ENCODE data around the gene TANC1. TPM values are rescaled to one million over a fixed set of nuclear protein-coding genes. Genes with fewer than 3 reads are reported as not detected.

TANC1 gene
- total RNA-seq, 1 donor from 2014 or later, result 61.9 TPM

GRCh38 chr2:159176555-159176954 is 208.1 kb downstream of the TANC1 start:
- Histone ChIP-seq H3K27me3 (no peaks in the 10 kb centered on the region), H3K9me3 (no peaks in the 10 kb centered on the region), H3K27ac (no peak overlapping the region), H3K36me3 (peaks cover 0 to 57% of the 10 kb centered on the region in 2 donors), H3K4me1 (no peaks in the 10 kb centered on the region), H3K4me3 (no peak overlapping the region)
- no peak for DNase-seq (ENCODE audit: extremely low spot score in 2 of 2)
- intact Hi-C loops (cut with DNase I), result no loop called here
- TF ChIP-seq CTCF (IDR thresholded peaks at IDR 0.05) (no peak), POLR2A (IDR thresholded peaks at IDR 0.05) (no peak), POLR2AphosphoS5 (IDR thresholded peaks at IDR 0.05; ENCODE audit: insufficient read depth in 1 of 2, low read depth in 1 of 2) (no peak)

GRCh38 chr2:159177357-159177756 is 208.9 kb downstream of the TANC1 start:
- DNase-seq (ENCODE audit: extremely low spot score in 2 of 2), result no peak
- Histone ChIP-seq H3K9me3 (no peaks in the 10 kb centered on the region), H3K27ac (no peak overlapping the region), H3K4me3 (no peak overlapping the region), H3K4me1 (no peaks in the 10 kb centered on the region), H3K36me3 (peaks cover 0 to 57% of the 10 kb centered on the region in 2 donors), H3K27me3 (no peaks in the 10 kb centered on the region)
- intact Hi-C loops (cut with DNase I), result no loop called here
- TF ChIP-seq CTCF (IDR thresholded peaks at IDR 0.05) (no peak), POLR2AphosphoS5 (IDR thresholded peaks at IDR 0.05; ENCODE audit: insufficient read depth in 1 of 2, low read depth in 1 of 2) (no peak), POLR2A (IDR thresholded peaks at IDR 0.05) (no peak)

GRCh38 chr2:159177957-159178356 is 209.5 kb downstream of the TANC1 start:
- H3K4me1 ChIP-seq, result no peaks in the 10 kb centered on the region
- intact Hi-C loops (cut with DNase I), result no loop called here

GRCh38 chr2:159179096-159179495 is 210.7 kb downstream of the TANC1 start:
- H3K4me1 ChIP-seq, result no peaks in the 10 kb centered on the region
- H3K4me3 ChIP-seq, result no peak overlapping the region
- TF ChIP-seq POLR2A (IDR thresholded peaks at IDR 0.05), result no peak
- no peak for TF ChIP-seq CTCF (IDR thresholded peaks at IDR 0.05)
- TF ChIP-seq POLR2AphosphoS5 (IDR thresholded peaks at IDR 0.05; ENCODE audit: insufficient read depth in 1 of 2, low read depth in 1 of 2), result no peak
- H3K27ac ChIP-seq, result no peak overlapping the region
- no peaks in the 10 kb centered on the region for H3K27me3 ChIP-seq
- H3K36me3 ChIP-seq, result peaks cover 0 to 42% of the 10 kb centered on the region in 2 donors
- no peaks in the 10 kb centered on the region for H3K9me3 ChIP-seq
- intact Hi-C loops (cut with DNase I), result no loop called here
- no peak for DNase-seq (ENCODE audit: extremely low spot score in 2 of 2)

More at GRCh38 chr2:159177957-159178356, 209.5 kb downstream of the TANC1 start:
- no peaks in the 10 kb centered on the region for H3K27me3 ChIP-seq
- DNase-seq (ENCODE audit: extremely low spot score in 2 of 2), result no peak
- H3K27ac ChIP-seq, result no peak overlapping the region
- TF ChIP-seq POLR2AphosphoS5 (IDR thresholded peaks at IDR 0.05; ENCODE audit: insufficient read depth in 1 of 2, low read depth in 1 of 2) (no peak), POLR2A (IDR thresholded peaks at IDR 0.05) (no peak), CTCF (IDR thresholded peaks at IDR 0.05) (no peak)
- H3K4me3 ChIP-seq, result no peak overlapping the region
- peaks cover 0 to 53% of the 10 kb centered on the region in 2 donors for H3K36me3 ChIP-seq
- H3K9me3 ChIP-seq, result no peaks in the 10 kb centered on the region

GRCh38 chr2:159179696-159180095 is 211.3 kb downstream of the TANC1 start:
- H3K4me1 ChIP-seq, result no peaks in the 10 kb centered on the region
- no peaks in the 10 kb centered on the region for H3K9me3 ChIP-seq
- peaks cover 0 to 38% of the 10 kb centered on the region in 2 donors for H3K36me3 ChIP-seq
- no peak overlapping the region for H3K27ac ChIP-seq
- intact Hi-C loops (cut with DNase I), result no loop called here
- no peak for TF ChIP-seq POLR2AphosphoS5 (IDR thresholded peaks at IDR 0.05; ENCODE audit: insufficient read depth in 1 of 2, low read depth in 1 of 2)
- TF ChIP-seq POLR2A (IDR thresholded peaks at IDR 0.05), result no peak
- no peak for TF ChIP-seq CTCF (IDR thresholded peaks at IDR 0.05)
- DNase-seq (ENCODE audit: extremely low spot score in 2 of 2), result no peak
- H3K27me3 ChIP-seq, result no peaks in the 10 kb centered on the region
- no peak overlapping the region for H3K4me3 ChIP-seq

Data from vagina (tissue), 2 donors.